Measurements from ENCODE around the gene PRKCH. TPM values are rescaled to one million over a fixed set of nuclear protein-coding genes. Genes with fewer than 3 reads are reported as not detected.

Gene PRKCH
- total and polyA plus RNA-seq, 9 of the 15 experiments (the other 6 are each of a cell fraction or from before 2014, with no cell fraction given) = 0.61 to 4.4 (median 4.0) TPM

- Histone ChIP-seq H3K27me3 (ENCODE audit: control insufficient read depth in 2 of 2, insufficient read depth in 2 of 2, low read length in 2 of 2) (no peaks in the 10 kb centered on the region), H3K9me3 (replicated peaks; ENCODE audit: control insufficient read depth, insufficient read depth, low read depth, low read length) (no peaks in the 10 kb centered on the region), H3K4me2 (ENCODE audit: insufficient read depth, low read length) (peak overlapping the region; percentile 68; the same call in 1 of the 2 replicates), H3K9me1 (ENCODE audit: control insufficient read depth, insufficient read depth, low read length) (no peaks in the 10 kb centered on the region), H3K79me2 (ENCODE audit: control insufficient read depth, insufficient read depth, low read length) (no peaks in the 10 kb centered on the region; the same call in 2 of the 3 replicates), H3K36me3 (ENCODE audit: control insufficient read depth, insufficient read depth, low read length) (no peaks in the 10 kb centered on the region), H2AFZ (ENCODE audit: low read depth, low read length) (peak overlapping the region; percentile 67), H3K4me1 (replicated peaks in 1 of 2; ENCODE audit: control insufficient read depth in 2 of 2, insufficient read depth in 2 of 2, low read length in 2 of 2) (peaks cover 0 to 19% of the 10 kb centered on the region in 2 experiments; a peak in 3 of 5 replicates), H4K20me1 (replicated peaks; ENCODE audit: control insufficient read depth, insufficient read depth, low read length) (no peaks in the 10 kb centered on the region), H3K9ac (ENCODE audit: insufficient read depth in 1 of 2, low read depth in 2 of 2, low read length in 2 of 2) (peak overlapping the region; percentile 30 to 87; a peak in 3 of 4 replicates), H3K4me3 (peak overlapping the region; percentile 49), H3K27ac (ENCODE audit: extremely low read depth, low read depth, low read length) (no peak overlapping the region; the same call in 2 of the 3 replicates)
- TF ChIP-seq ZKSCAN1 (IDR thresholded peaks at IDR 0.05; ENCODE audit: low read depth, low read length) = no peak
- TF ChIP-seq ZNF239 (CRISPR knock-in tag; IDR thresholded peaks at IDR 0.05) = no peak
- no peak for TF ChIP-seq BRF1 (IDR thresholded peaks at IDR 0.05; ENCODE audit: borderline replicate concordance, extremely low read depth, insufficient read length)
- no peak for TF ChIP-seq PPARD (CRISPR knock-in tag; IDR thresholded peaks at IDR 0.05)
- no peak for TF ChIP-seq ZNF232 (CRISPR knock-in tag; IDR thresholded peaks at IDR 0.05)
- no peak for TF ChIP-seq TRIM25 (IDR thresholded peaks at IDR 0.05; ENCODE audit: borderline replicate concordance)
- TF ChIP-seq HMGXB4 (CRISPR knock-in tag; IDR thresholded peaks at IDR 0.05) = no peak
- TF ChIP-seq ZNF507 (tag; conservative IDR thresholded peaks at IDR 0.05) = no peak
- no peak for TF ChIP-seq RBBP5 (IDR thresholded peaks at IDR 0.05; ENCODE audit: borderline replicate concordance, insufficient read depth, low read length, poor library complexity, severe bottlenecking)
- TF ChIP-seq ZC3H8 (IDR thresholded peaks at IDR 0.05) = no peak
- TF ChIP-seq HDAC3 (IDR thresholded peaks at IDR 0.05; ENCODE audit: borderline replicate concordance, partially characterized antibody) = no peak
- no peak for TF ChIP-seq SFPQ (IDR thresholded peaks at IDR 0.05; ENCODE audit: low read depth, low read length)
- TF ChIP-seq ZNF184 (CRISPR knock-in tag; IDR thresholded peaks at IDR 0.05) = no peak
- TF ChIP-seq MEIS2 (IDR thresholded peaks at IDR 0.05; ENCODE audit: partially characterized antibody) = no peak
- 84% methylated on average over 4 of the region's 29 CpGs for WGBS (ENCODE audit: insufficient coverage, low coverage, missing lambda C conversion rate)
- ATAC-seq (no peak), FAIRE-seq (no peak), DNase-seq (ENCODE audit: extremely low read depth in 1 of 4, low spot score in 3 of 4) (no peak)
- intact Hi-C loops (cut with micrococcal nuclease) (no loop called here), in situ Hi-C loops (cut with MboI) (no loop called here)
- ChIA-PET POLR2A (no interaction called here), CTCF (ENCODE audit: low intra/inter-chr PET ratio) (no interaction called here)
- no TSS peak for BruUV-seq (replicated peaks)
Measured at GRCh38 chr14:61320806-61321384, 484 bp upstream of the PRKCH start.
